HG03175 (cell line): Measurements from ENCODE around the gene YBEY.

ENCODE experiments used
- ATAC-seq: cut with Tn5 transposase; IDR thresholded peaks from one replicate; pipeline ENCODE4 v1.9.1; 2021; ENCODE audit warnings: mild to moderate bottlenecking, moderate library complexity; ENCODE audit not compliant: unreplicated experiment

Gene YBEY

DNA sequence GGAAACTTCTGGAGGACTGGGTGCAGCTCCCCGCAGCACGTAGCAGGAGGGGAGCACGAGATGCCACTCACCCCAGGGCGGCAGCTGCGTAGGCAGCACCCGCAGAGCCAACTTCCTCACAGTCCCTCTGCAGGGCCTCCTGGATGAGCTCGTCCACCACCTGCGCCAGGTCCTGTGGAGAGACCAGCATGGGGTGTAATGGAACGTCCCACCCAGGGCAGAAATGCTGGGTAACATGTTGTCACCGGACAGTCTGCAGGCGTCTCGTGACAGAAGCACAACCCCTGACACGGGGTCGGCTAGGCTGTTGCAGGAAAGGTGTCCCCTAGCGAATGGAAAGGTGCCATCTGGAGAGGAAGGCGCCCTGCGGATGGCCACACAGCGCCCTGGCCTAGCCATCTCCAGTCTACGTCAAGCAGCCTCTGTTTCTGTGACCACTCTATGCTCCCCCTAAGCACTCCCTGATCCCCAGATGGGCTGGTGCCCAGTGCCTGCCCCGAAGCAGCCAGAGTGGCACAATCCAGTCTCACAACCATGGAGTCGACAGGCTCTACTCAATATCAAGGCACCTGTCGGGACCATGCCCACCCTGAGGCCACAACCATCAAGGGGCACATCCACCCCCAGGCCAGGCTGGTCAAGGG is 22.0 kb upstream of the YBEY start:
- no peak for ATAC-seq

DNA sequence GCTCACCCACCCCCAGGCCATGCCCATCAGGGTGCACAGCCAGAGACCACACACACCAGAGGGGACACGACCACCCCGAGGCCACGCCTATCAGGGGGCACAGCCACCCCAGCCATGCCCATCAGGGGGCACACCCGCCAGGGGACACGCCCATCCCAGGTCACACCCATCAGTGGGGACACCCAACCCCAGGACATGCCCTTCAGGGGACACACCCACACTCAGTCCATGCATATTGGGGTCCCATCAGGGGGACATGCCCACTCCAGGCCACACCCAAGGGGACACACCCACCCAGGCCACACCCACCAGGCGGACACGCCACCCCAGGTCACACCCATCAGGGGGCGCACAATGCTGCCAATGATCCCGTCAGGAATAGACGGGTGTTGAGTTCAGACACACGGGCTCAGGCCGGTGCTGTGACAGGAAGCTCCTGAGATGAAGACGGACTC is 21.4 kb upstream of the YBEY start:
- no peak for ATAC-seq

DNA sequence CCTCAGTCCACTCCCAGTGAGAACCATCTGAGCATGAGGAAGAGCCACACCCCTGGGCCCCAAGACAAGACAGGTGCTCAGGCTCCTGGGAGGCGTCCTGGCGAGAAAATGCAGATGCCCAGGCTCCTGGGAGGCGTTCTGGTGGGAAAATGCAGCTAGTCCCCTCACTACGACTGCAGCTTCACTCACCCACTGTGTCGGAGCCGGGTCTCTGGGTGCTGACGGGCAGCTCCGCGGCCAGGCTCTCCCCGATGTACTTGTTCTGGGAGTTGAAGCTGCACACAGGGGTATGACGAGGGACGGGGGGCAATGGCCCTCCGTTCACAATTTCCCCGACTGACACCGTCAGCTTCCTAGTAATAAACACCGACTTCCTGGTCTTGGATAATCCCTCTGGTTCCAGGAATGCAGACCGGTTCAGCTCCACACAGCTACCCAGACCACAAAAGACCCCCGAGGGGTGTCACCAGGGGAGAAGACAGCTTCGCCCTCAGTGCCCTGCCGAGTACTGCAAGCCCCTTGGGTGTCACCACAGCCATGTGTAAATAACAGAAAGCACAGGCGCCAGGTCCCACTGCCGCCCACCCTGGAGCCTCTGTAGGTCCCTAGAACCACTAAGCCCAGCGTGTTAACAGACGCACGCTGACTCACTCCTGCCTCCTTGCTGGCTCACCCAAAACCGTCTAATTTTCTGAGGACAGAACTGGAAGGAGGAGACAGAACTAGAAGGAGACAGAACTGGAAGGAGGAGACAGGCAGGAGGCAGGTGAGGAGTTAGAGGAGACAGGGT is 20.2 kb upstream of the YBEY start:
- no peak for ATAC-seq

DNA sequence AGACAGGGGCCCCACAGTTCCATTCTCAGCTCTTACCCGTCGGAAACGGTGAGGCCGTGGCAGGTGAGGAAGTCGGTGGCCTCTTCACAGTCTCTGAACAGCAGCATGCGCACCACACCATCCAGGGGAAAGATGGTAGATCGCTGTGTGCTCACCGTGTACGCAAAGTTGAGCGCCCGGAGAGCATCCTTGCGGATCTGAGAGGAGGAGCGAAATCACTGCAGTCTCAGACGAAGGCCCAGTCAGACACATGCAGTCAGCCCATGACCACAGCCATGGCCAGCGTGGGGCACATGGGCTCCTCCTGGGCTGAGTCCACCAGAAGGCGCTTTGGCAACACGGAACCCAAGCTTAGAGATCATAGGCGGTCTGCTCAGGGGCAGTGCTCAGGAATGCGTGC is 19.2 kb upstream of the YBEY start:
- no peak for ATAC-seq

DNA sequence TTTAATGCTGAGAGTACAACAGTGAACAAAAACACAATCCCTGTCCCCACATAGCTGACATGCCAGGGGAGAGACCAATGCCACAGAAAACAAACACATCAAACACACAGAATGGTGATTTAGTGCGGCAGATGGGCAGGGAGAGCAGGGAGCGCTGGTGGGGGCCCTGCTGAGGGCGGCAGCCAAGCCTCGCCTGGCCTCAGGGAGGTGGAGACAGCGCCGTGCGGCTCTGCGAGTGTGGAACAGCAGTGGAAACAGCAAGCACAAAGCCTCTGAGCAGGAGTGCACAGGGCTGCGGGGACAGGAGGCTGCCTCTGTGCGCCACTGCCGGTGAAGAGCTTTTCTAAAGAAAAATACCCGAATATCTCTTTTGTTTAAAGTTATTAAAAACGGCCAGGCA is 17.8 kb upstream of the YBEY start:
- ATAC-seq: no peak

DNA sequence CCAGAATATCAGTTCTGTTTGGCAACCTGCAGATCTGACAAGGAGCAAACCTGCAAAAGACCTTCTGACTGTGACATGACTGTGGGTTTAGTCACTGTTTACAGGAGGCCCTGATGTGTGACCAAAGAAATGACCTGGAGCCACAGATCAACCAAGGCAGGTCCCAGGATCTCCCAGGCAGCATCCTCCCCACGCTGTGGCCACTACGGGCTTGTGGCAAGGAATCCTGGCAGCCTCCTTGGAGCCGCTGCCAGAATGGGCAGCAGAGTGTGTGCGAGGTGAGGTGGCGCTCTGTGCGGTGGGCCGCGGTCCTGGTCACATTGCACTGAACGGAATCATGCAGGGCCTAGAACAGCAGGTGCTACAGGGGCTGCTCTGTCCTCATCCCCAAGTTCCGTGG is 16.7 kb upstream of the YBEY start:
- no peak for ATAC-seq

DNA sequence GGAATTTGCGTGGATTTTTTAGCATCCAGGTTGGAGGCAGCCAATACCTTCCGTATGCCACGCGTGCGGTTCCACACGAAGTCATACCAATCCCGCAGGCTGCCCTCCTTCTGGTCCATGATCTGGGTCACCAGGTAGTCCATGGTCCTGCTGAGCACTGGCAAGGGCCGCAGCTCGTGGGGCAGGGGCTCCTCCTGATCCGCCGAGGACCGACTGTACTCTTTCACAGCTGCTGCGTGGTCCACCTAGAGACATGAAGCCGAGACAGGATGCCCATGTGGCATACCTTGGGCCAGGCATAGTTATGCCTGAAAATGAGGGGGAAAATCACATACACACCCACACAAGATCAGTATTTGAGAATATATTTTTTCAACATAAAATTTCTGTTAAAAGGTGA is 12.8 kb upstream of the YBEY start:
- no peak for ATAC-seq

DNA sequence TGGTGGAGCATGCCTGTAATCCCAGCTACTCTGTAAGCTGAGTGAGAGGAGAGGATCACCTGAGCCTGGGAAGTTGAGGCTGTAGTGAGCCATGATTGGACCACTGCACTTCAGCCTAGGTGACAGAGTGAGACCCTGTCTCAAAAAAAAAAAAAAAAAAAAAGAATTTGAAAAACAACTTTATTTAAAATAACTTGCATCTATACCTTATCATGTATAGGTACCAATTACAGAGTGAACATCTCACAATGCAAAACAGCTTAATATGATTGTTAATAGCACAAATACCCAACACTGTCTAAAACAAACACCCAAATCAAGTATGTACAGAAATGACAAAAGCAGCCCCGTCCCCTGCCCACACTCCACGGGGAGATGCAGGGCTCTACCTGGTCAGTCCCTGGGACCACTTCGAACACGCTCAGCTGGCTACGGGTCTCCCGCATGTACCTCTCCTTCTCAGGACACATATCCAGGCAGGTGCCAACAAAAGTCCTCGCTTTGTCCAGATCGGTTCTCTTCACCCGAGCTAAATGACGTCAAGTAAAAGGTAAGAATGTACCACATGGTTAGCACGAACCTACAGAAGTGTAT is 11.2 kb upstream of the YBEY start:
- no peak for ATAC-seq

DNA sequence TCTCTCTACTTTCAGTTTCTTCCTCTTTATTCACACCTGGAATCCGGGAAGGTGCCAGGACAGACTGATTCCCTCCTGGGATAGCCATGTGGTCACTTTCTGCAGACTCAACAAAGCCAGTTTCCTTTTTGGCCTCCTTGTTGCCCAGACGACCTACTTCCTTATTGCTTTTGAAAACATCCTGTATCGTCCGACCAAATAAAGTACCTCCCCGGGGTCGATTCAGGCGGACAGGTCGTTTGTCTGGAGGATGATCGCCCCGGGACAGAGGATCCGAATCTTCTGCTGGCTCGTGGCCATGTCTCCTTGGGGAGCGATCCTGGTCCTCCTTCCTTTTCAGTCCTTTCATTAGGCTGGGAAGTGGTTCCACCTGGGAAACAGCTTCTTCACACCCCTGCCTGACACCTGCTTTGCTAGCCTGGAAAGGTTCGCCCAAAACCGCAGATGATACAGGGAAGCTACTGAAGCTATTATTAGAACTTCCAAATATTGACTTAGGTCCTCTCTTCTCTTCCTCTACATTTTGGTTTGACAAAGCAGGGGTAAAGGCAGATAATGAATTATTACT is 2.0 kb upstream of the YBEY start:
- ATAC-seq: no peak

DNA sequence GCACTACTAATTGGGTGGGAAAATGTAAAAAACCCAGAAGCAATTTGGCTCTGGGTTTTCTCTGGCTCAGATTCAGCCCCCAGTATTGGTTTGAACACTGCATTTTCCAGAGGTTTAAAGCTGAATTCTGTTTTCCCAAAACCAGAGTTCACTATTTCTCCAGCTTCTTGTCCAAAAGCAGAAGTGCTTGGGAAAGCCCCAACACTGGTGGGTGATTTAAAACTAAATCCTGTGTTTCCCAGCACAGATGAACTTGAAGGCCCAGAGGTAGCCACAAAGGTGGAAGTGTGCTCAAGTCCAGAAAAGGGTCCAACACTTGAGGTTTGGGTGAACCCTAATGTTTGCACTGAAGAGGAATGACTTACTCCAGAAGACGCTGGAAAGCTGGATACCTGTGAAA is 1.4 kb upstream of the YBEY start:
- no peak for ATAC-seq

DNA sequence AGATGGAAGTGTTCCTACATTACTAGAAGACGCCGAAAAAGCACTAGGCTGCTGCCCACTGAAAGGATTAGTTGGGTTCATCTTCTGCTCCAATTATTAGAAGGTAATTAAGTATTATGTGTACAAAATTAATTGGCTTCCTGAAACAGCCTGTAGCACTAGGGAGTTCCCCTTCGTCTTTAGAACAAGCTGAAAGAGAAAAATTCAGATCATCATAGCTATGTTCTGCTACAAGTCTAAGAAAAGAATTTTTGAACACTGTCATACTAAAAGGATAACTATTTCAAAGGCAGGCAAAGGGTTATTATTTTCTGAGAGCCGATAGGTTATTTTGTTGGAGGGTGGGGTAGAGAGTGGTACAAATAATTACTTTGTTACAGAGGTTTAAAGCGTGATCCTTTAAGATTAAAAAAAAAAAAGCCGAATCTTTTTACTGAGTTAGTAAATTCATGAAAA is 908 bp upstream of the YBEY start, which contains the start of gene MCM3AP:
TSS of gene MCM3AP (minus strand) at position 406 of the 456 bp plus-strand sequence. CDS start at position 81, 325 bp downstream.
- no peak for ATAC-seq

DNA sequence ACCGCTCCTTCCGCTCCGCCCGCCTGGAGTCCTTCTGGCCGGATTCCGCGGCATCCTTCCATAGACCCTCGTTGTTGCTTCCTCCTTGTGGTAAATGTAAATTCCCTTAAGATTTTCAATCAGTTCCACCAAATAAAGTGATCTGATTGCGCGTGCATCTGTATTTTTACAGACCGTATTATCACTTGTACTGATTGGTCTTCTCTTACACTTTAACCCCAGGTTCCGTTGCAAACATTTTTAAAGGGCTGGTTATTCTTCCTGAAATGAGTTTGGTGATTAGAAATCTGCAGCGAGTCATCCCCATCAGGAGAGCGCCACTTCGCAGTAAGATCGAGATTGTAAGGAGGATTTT is 483 bp downstream of the YBEY start:
- ATAC-seq: no peak

DNA sequence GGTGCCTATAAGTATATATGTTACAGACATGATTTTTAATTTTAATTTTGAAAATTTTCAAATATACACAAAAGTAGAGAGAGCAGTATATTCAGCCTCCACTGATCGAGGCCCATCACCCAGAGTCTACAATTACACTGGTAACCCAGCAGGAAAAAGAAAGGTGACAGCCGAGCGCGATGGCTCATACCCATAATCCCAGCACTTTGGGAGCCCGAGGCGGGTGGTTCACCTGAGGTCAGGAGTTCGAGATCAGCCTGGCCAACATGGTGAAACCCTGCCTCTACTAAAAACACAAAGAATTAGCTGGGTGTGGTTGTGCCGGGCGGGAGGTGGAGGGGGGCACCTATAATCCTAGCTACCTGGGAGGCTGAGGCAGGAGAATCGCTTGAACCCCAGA is 1.4 kb downstream of the YBEY start:
- ATAC-seq: no peak

DNA sequence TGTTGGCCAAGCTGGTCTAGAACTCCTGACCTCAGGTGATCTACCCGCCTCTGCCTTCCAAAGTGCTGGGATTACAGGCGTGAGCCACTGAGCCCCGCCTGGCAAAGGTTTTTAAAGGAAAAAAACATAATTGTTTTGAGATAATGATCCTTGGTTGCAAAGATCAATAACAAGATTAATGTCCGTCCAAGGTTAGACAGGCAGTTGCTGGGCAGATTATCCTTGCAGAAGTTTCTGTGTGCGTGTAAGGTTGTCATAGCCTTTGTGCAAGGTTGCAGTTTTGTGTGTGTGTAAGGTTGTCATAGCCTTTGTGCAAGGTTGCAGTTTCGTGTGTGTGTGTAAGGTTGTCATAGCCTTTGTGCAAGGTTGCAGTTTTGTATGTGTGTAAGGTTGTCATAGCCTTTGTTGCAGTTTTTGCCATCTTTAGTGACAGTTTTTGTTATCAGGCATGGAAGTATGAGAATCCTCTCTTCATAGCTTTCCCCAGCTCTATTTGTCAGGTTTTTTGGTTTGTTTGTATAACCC is 3.6 kb downstream of the YBEY start:
- ATAC-seq: no peak

DNA sequence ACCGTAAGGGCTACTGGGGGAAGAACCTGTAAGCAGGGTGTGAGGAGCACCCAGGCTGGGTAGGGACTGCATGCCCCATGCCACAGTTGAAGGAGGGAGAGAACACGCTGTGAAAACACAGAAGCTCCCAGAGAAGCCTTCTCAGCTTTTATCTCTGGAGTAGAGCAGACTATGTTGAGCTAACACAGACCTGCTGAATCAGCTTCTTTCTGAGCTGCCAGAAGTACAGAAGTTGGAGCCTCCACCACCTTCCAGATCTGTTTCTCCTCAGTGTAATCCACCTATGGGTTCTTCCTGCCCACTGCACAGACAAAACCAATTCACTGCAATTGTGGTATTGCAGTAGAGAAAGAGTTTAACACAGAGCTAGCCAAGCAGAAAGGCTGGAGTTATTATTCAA is 5.4 kb downstream of the YBEY start:
- no peak for ATAC-seq

DNA sequence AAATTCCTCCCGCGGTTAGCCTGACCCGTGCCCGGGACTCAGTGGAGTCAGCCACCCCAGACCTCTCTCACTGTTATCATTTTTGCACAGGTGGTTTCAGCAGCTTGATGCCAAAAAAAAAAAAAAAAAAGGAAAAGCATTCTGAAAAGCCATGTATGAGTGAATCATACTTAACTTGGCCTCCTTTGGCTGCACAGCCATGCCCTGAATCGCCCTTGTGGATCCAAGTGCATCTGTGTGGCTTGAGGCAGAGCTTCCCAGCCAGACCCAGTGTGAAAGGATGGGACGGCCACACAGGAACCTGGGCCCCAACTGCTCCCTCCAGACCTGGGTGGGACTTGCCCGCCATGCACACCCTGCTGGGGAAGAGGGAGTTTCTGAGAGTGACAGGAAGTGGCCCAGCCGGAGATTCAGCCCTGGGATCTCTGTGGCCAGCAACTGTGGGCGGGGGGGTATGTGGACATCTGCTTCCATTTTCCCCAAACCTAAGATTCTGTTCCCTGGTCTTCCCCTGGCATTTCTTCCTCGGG is 8.6 kb downstream of the YBEY start:
- ATAC-seq: no peak

DNA sequence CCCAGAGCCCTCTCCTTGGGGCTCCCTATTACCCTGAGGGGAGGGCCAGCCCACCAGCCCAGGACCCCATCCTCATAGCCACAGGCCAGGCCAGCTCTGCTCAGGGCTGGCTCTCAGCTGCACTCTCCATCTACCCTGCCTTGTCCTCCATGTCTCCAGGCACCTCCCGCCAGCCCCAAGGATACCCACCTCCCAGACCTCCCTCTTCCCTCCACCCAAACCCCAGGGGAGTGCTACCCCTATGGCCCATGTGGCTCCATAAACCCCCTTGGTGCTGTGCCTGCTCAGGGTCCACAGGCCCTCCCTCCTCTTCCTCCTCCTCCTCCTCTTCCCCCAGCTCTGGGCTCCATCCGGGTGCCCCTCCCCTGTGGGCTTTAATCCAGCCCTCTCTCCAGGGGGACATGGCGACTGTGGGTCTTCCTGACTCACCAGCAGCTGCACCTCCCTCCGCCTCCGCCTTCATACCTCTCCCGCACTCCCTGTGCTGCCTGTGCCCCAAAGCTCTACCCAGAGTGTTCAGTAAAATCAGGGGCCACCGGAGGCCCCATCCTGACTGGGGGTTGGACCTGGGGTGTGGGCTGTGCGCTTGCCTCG is 9.1 kb downstream of the YBEY start:
- ATAC-seq: no peak

DNA sequence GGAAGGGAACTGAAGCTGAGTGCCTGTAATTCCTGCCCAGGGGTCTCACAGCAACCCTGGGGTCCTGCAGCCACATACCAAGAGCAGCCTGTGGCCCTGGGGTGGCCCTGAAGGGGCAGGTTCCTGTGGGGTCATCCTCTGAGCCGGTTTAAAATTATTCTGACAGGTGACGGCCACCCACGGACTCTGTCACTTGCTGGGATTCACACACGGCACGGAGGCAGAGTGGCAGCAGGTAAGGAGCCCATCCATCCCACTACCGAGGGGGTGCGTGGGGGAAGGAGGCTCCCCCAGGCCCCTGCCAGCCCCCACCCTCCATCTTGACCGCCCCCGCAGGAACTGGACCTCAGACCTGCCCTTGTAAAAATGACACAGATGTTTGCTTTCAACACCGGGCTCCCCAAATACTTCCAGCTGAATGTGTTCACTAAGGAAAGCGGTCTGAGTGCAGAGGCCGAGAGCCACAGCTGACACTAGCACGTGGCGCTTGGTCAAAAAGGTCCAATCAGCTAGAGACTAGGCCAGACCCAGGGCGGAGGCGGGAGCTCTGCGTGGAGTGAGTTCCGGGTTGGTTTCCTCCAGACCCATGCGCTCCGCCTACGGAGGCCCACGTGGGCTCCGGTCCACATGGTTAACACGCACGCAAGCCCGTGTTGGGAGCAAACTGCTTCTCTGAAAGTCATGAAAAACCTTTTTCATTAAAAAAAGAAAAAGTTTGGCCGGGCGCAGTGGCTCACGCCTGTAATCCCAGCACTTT is 10.0 kb downstream of the YBEY start:
- ATAC-seq: no peak

DNA sequence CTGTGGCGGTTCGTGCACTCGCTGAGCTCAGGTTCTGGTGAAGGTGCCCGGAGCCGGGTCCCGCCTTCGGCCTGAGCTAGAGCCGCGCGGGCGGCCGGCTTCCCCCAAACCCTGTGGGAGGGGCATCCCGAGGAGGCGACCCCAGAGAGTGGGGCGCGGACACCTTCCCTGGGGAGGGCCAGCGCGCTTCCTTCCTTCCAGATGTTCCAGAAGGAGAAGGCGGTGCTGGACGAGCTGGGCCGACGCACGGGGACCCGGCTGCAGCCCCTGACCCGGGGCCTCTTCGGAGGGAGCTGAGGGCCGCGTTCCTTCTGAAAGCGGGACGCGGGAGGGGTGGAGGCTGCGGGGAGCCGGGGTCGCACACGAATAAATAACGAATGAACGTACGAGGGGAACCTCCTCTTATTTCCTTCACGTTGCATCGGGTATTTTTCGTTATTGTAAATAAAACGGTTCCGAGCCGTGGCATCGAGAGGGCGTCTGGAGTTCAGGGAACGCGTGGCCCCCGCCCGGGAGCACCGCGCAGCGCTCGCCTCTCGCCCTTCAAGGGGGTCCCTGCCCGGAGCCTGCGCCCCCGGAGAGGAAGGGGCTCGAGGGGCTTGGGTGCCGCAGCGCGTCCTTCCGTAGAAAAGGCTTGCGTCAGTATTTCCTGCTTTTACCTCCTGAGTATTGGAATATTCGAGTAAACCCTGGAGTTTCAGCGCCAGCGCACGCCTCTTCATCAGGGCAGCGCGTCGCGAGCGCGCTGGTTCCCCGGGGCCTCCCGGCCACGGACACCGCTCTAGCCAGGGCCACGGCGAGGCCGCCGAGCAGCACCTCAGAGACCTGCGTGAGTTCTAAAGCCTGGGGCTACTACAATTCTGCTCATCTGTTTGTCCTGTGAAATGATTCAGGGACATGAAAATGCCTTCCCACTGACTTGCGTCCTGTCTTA is 11.5 kb downstream of the YBEY start:
- ATAC-seq: no peak
